ENCODE data around the gene ZCCHC14. TPM values are rescaled to one million over a fixed set of nuclear protein-coding genes. Genes with fewer than 3 reads are reported as not detected.

Gene ZCCHC14
- total RNA-seq, 1 donor from 2014 or later: 28.0 TPM

GRCh38 chr16:87454391-87454790, 38.4 kb downstream of the ZCCHC14 start:
- Mint-ChIP-seq H3K4me1 (ENCODE audit: low read depth) (peaks cover 22% of the 10 kb centered on the region), H3K36me3 (ENCODE audit: low read depth) (peaks cover 17% of the 10 kb centered on the region), H3K27me3 (ENCODE audit: low read depth) (no peaks in the 10 kb centered on the region), H3K4me3 (ENCODE audit: unreplicated experiment) (no peak overlapping the region), H3K9me3 (ENCODE audit: low read depth) (no peaks in the 10 kb centered on the region), H3K27ac (ENCODE audit: unreplicated experiment) (no peak overlapping the region)
- TF ChIP-seq CTCF (IDR thresholded peaks at IDR 0.05): no peak
- no peak for DNase-seq (ENCODE audit: low spot score)

- Mint-ChIP-seq H3K36me3 (ENCODE audit: low read depth) (peaks cover 20% of the 10 kb centered on the region), H3K4me3 (ENCODE audit: unreplicated experiment) (no peak overlapping the region), H3K4me1 (ENCODE audit: low read depth) (peaks cover 16% of the 10 kb centered on the region), H3K9me3 (ENCODE audit: low read depth) (no peaks in the 10 kb centered on the region), H3K27me3 (ENCODE audit: low read depth) (no peaks in the 10 kb centered on the region), H3K27ac (ENCODE audit: unreplicated experiment) (no peak overlapping the region)
- DNase-seq (ENCODE audit: low spot score): peak; percentile 66
- no peak for TF ChIP-seq CTCF (IDR thresholded peaks at IDR 0.05)
These were observed 39.5 kb downstream of the ZCCHC14 start for GRCh38 chr16:87453326-87453725.

GRCh38 chr16:87451563-87452210, 41.1 kb downstream of the ZCCHC14 start:
- DNase-seq (ENCODE audit: low spot score): peak; percentile 58
- no peak overlapping the region for H3K27ac Mint-ChIP-seq (ENCODE audit: unreplicated experiment)
- H3K27me3 Mint-ChIP-seq (ENCODE audit: low read depth): no peaks in the 10 kb centered on the region
- no peak for TF ChIP-seq CTCF (IDR thresholded peaks at IDR 0.05)
- peaks cover 31% of the 10 kb centered on the region for H3K36me3 Mint-ChIP-seq (ENCODE audit: low read depth)
- H3K9me3 Mint-ChIP-seq (ENCODE audit: low read depth): no peaks in the 10 kb centered on the region
- no peak overlapping the region for H3K4me3 Mint-ChIP-seq (ENCODE audit: unreplicated experiment)
- H3K4me1 Mint-ChIP-seq (ENCODE audit: low read depth): no peaks in the 10 kb centered on the region

GRCh38 chr16:87448866-87449265, 44.0 kb downstream of the ZCCHC14 start:
- no peaks in the 10 kb centered on the region for H3K27me3 Mint-ChIP-seq (ENCODE audit: low read depth)
- DNase-seq (ENCODE audit: low spot score): peak; percentile 66
- TF ChIP-seq CTCF (IDR thresholded peaks at IDR 0.05): no peak
- H3K4me1 Mint-ChIP-seq (ENCODE audit: low read depth): no peaks in the 10 kb centered on the region
- H3K27ac Mint-ChIP-seq (ENCODE audit: unreplicated experiment): no peak overlapping the region
- H3K4me3 Mint-ChIP-seq (ENCODE audit: unreplicated experiment): no peak overlapping the region
- peaks cover 41% of the 10 kb centered on the region for H3K36me3 Mint-ChIP-seq (ENCODE audit: low read depth)
- no peaks in the 10 kb centered on the region for H3K9me3 Mint-ChIP-seq (ENCODE audit: low read depth)

- Mint-ChIP-seq H3K4me3 (ENCODE audit: unreplicated experiment) (no peak overlapping the region), H3K27me3 (ENCODE audit: low read depth) (no peaks in the 10 kb centered on the region), H3K27ac (ENCODE audit: unreplicated experiment) (no peak overlapping the region), H3K4me1 (ENCODE audit: low read depth) (peaks cover 8% of the 10 kb centered on the region), H3K9me3 (ENCODE audit: low read depth) (no peaks in the 10 kb centered on the region), H3K36me3 (ENCODE audit: low read depth) (peaks cover 37% of the 10 kb centered on the region)
- DNase-seq (ENCODE audit: low spot score): no peak
- no peak for TF ChIP-seq CTCF (IDR thresholded peaks at IDR 0.05)
These were observed 45.5 kb downstream of the ZCCHC14 start for GRCh38 chr16:87447323-87447722.
